Ascending aorta (tissue), 2 donors: Measurements from ENCODE around the gene MBNL2. TPM values are rescaled to one million over a fixed set of nuclear protein-coding genes. Genes with fewer than 3 reads are reported as not detected.

Experiments
- DNase-seq, 2 donors: peaks; one replicate each; pipeline ENCODE4 v3.0.0-alpha.2; 2019; ENCODE audit warnings: low spot score in 2 of 2
- H3K27ac ChIP-seq, 2 donors: fragments of 200-600 bp; sonication (generic); one replicate each; pipeline ENCODE4 v1.5.1; 2016 to 2017; ENCODE audit warnings: mild to moderate bottlenecking in 1 of 2
- H3K27me3 ChIP-seq: fragments of 200-600 bp; sonication (generic); one replicate; pipeline ENCODE4 v1.5.1; 2017
- H3K36me3 ChIP-seq, 2 donors: fragments of 200-600 bp; sonication (generic); one replicate each; pipeline ENCODE4 v1.5.1; 2016
- H3K4me1 ChIP-seq, 2 donors: fragments of 200-600 bp; sonication (generic); one replicate each; pipeline ENCODE4 v1.5.1; 2016 to 2017; ENCODE audit warnings: mild to moderate bottlenecking in 1 of 2
- H3K4me3 ChIP-seq, 2 donors: fragments of 200-600 bp; sonication (generic); one replicate each; pipeline ENCODE4 v1.5.1; 2016 to 2017; ENCODE audit warnings: mild to moderate bottlenecking in 1 of 2
- H3K9me3 ChIP-seq, 2 donors: fragments of 200-600 bp; sonication (generic); one replicate each; pipeline ENCODE4 v1.5.1; 2016
- CTCF ChIP-seq, 3 experiments: fragments of 200-600 bp in 2 of 3; fragments of 450-650 bp in 1 of 3; sonication (generic) in 2 of 3; IDR thresholded peaks; one replicate each; pipeline ENCODE4 v1.5.1; 2016 to 2019; ENCODE audit warnings: antibody characterized with exemption in 3 of 3, mild to moderate bottlenecking in 1 of 3, moderate library complexity in 1 of 3
- intact Hi-C: fragments of 100-400 bp; cut with DNase I; formaldehyde crosslinking; loops from one replicate; pipeline ENCODE4 v1.15.1; 2023
- total RNA-seq: library from RNA; depleted of rRNA; stranded (reverse); fragments of >200 nt; gene quantifications from one replicate; pipeline ENCODE4 v1.1.0, GENCODE V29; 2016

The MBNL2 gene
- total RNA-seq, 1 donor from 2014 or later, result 38.7 TPM

- no peak for DNase-seq
- Histone ChIP-seq H3K4me3 (peak overlapping the region; percentile 9 to 33), H3K4me1 (peaks cover 0 to 41% of the 10 kb centered on the region in 2 donors), H3K9me3 (no peaks in the 10 kb centered on the region), H3K36me3 (no peaks in the 10 kb centered on the region), H3K27me3 (no peaks in the 10 kb centered on the region), H3K27ac (peak overlapping the region; percentile 68 to 74)
- intact Hi-C loops, result loop anchor here (10.0 kb wide), 1 partner anchor 185 kb away; the partner anchor contains the start of gene RAP2A
- TF ChIP-seq CTCF (IDR thresholded peaks at IDR 0.05), result no peak
Observed at GRCh38 chr13:97249796-97250495, 27.8 kb downstream of the MBNL2 start.

- no peak for DNase-seq
- Histone ChIP-seq H3K27me3 (no peaks in the 10 kb centered on the region), H3K9me3 (no peaks in the 10 kb centered on the region), H3K4me3 (peak overlapping the region; percentile 9 to 33), H3K4me1 (peaks cover 0 to 41% of the 10 kb centered on the region in 2 donors), H3K27ac (peak overlapping the region; percentile 68 to 74), H3K36me3 (no peaks in the 10 kb centered on the region)
- no peak for TF ChIP-seq CTCF (IDR thresholded peaks at IDR 0.05)
- intact Hi-C loops, result loop anchor here (10.0 kb wide), 1 partner anchor 184 kb away; the partner anchor contains the start of gene RAP2A
Observed at GRCh38 chr13:97250560-97250959, 28.4 kb downstream of the MBNL2 start.

- no peaks in the 10 kb centered on the region for H3K9me3 ChIP-seq
- DNase-seq, result no peak
- peaks cover 0 to 59% of the 10 kb centered on the region in 2 donors for H3K4me1 ChIP-seq
- no peaks in the 10 kb centered on the region for H3K27me3 ChIP-seq
- no peak for TF ChIP-seq CTCF (IDR thresholded peaks at IDR 0.05)
- intact Hi-C loops, result loop anchor here (10.0 kb wide), 1 partner anchor 182 kb away; the partner anchor contains the start of gene RAP2A
- H3K36me3 ChIP-seq, result no peaks in the 10 kb centered on the region
- H3K27ac ChIP-seq, result peak overlapping the region; percentile 31 to 47
- no peak overlapping the region for H3K4me3 ChIP-seq
Observed at GRCh38 chr13:97252735-97253134, 30.6 kb downstream of the MBNL2 start.

- Histone ChIP-seq H3K27ac (peak overlapping the region; percentile 8 to 31), H3K4me1 (peaks cover under 1 to 61% of the 10 kb centered on the region in 2 donors), H3K27me3 (no peaks in the 10 kb centered on the region), H3K36me3 (no peaks in the 10 kb centered on the region), H3K9me3 (no peaks in the 10 kb centered on the region), H3K4me3 (no peak overlapping the region)
- TF ChIP-seq CTCF (IDR thresholded peaks at IDR 0.05), result no peak
- intact Hi-C loops, result loop anchor here (10.0 kb wide), 1 partner anchor 181 kb away; the partner anchor contains the start of gene RAP2A
- DNase-seq, result no peak
Observed at GRCh38 chr13:97253581-97254293, 31.6 kb downstream of the MBNL2 start.

GRCh38 chr13:97254816-97255215 is 32.7 kb downstream of the MBNL2 start:
- TF ChIP-seq CTCF (IDR thresholded peaks at IDR 0.05), result no peak
- no peak for DNase-seq
- Histone ChIP-seq H3K27ac (peak overlapping the region; percentile 42 to 82), H3K4me3 (no peak overlapping the region), H3K9me3 (no peaks in the 10 kb centered on the region), H3K4me1 (peaks cover 6 to 68% of the 10 kb centered on the region in 2 donors), H3K36me3 (no peaks in the 10 kb centered on the region), H3K27me3 (no peaks in the 10 kb centered on the region)
- intact Hi-C loops, result loop anchor here (10.0 kb wide), 1 partner anchor 180 kb away; the partner anchor contains the start of gene RAP2A
